Liver (tissue), 9 donors: ENCODE results near the gene SLC24A3. TPM values are rescaled to one million over a fixed set of nuclear protein-coding genes. Genes with fewer than 3 reads are reported as not detected.
A peak's percentile ranks its signal among the peaks of the same experiment; 100 is the strongest.

Experiments
- DNase-seq: peaks from one replicate; pipeline ENCODE4 v3.0.0-alpha.2; 2017; ENCODE audit warnings: low spot score
- H3K27ac ChIP-seq, 2 donors: one replicate each; pipeline ENCODE4 v1.7.0; 2013; ENCODE audit warnings: inconsistent platforms in 2 of 2, low read length in 2 of 2, control low read depth in 1 of 2, low read depth in 1 of 2, mild to moderate bottlenecking in 1 of 2
- H3K27me3 ChIP-seq, 4 donors: one replicate each; pipeline versions ENCODE4 v1.6.1 to v1.7.0; 2013; ENCODE audit warnings: low read length in 3 of 4, inconsistent platforms in 1 of 4, mild to moderate bottlenecking in 1 of 4, moderate library complexity in 1 of 4; ENCODE audit not compliant: control insufficient read depth in 4 of 4, insufficient read depth in 4 of 4
- H3K36me3 ChIP-seq, 4 donors: one replicate each; pipeline versions ENCODE4 v1.6.1 to v1.7.0; 2013; ENCODE audit warnings: low read length in 3 of 4, mild to moderate bottlenecking in 3 of 4, low read depth in 1 of 4, moderate library complexity in 1 of 4; ENCODE audit not compliant: control insufficient read depth in 4 of 4, insufficient read depth in 3 of 4
- H3K4me1 ChIP-seq, 4 donors: one replicate each; pipeline versions ENCODE4 v1.6.1 to v1.7.0; 2013; ENCODE audit warnings: low read length in 3 of 4, mild to moderate bottlenecking in 3 of 4, moderate library complexity in 1 of 4; ENCODE audit not compliant: control insufficient read depth in 4 of 4, insufficient read depth in 4 of 4
- H3K4me3 ChIP-seq, 3 donors: one replicate each; pipeline versions ENCODE4 v1.6.1 to v1.7.0; 2013; ENCODE audit warnings: low read length in 3 of 3, control low read depth in 1 of 3, low read depth in 1 of 3, mild to moderate bottlenecking in 1 of 3
- H3K9ac ChIP-seq, 2 donors: one replicate each; pipeline ENCODE4 v1.7.0; 2013; ENCODE audit warnings: low read length in 2 of 2, mild to moderate bottlenecking in 2 of 2, moderate library complexity in 2 of 2, control low read depth in 1 of 2, low read depth in 1 of 2
- H3K9me3 ChIP-seq, 4 donors: one replicate each; pipeline versions ENCODE4 v1.6.1 to v1.7.0; 2013; ENCODE audit warnings: low read length in 3 of 4; ENCODE audit not compliant: control insufficient read depth in 4 of 4
- ATF3 ChIP-seq: IDR thresholded peaks from 2 replicates; pipeline ENCODE4 v1.6.1; 2016; ENCODE audit warnings: antibody characterized with exemption
- CTCF ChIP-seq: fragments of 150-350 bp; IDR thresholded peaks from 2 replicates; pipeline ENCODE4 v1.5.1; 2017; ENCODE audit warnings: improper control_type of control experiment, low read depth, low read length; ENCODE audit not compliant: missing input control
- EGR1 ChIP-seq, 2 donors: IDR thresholded peaks; 2 replicates each; pipeline ENCODE4 v1.6.1; 2016 to 2018; ENCODE audit warnings: antibody characterized with exemption in 2 of 2, low read depth in 2 of 2
- FOXA1 ChIP-seq: IDR thresholded peaks from 2 replicates; pipeline ENCODE4 v1.6.1; 2016; ENCODE audit warnings: antibody characterized with exemption
- FOXA2 ChIP-seq: IDR thresholded peaks from 2 replicates; pipeline ENCODE4 v1.6.1; 2016; ENCODE audit warnings: antibody characterized with exemption
- GABPA ChIP-seq, 2 donors: IDR thresholded peaks in 1 of 2; conservative IDR thresholded peaks in 1 of 2; 2 replicates each; pipeline ENCODE4 v1.6.1; 2016; ENCODE audit warnings: antibody characterized with exemption in 2 of 2, mild to moderate bottlenecking in 1 of 2, moderate library complexity in 1 of 2
- HNF4A ChIP-seq, 2 donors: conservative IDR thresholded peaks; 2 replicates each; pipeline ENCODE4 v1.6.1; 2016; ENCODE audit warnings: antibody characterized with exemption in 2 of 2, mild to moderate bottlenecking in 2 of 2
- HNF4G ChIP-seq: IDR thresholded peaks from 2 replicates; pipeline ENCODE4 v1.6.1; 2016; ENCODE audit warnings: antibody characterized with exemption
- JUND ChIP-seq, 2 donors: IDR thresholded peaks; 2 replicates each; pipeline ENCODE4 v1.6.1; 2016; ENCODE audit warnings: antibody characterized with exemption in 2 of 2
- NR2F2 ChIP-seq: IDR thresholded peaks from 2 replicates; pipeline ENCODE4 v1.6.1; 2016; ENCODE audit warnings: antibody characterized with exemption
- RAD21 ChIP-seq, 2 donors: IDR thresholded peaks; 2 replicates each; pipeline ENCODE4 v1.6.1; 2016; ENCODE audit warnings: antibody characterized with exemption in 2 of 2, mild to moderate bottlenecking in 2 of 2
- RXRA ChIP-seq, 2 donors: IDR thresholded peaks; 2 replicates each; pipeline ENCODE4 v1.6.1; 2017 to 2018; ENCODE audit warnings: antibody characterized with exemption in 2 of 2, mild to moderate bottlenecking in 1 of 2
- TAF1 ChIP-seq: conservative IDR thresholded peaks from 2 replicates; pipeline ENCODE4 v1.6.1; 2016; ENCODE audit warnings: antibody characterized with exemption, mild to moderate bottlenecking
- YY1 ChIP-seq: IDR thresholded peaks from 2 replicates; pipeline ENCODE4 v1.6.1; 2016; ENCODE audit warnings: antibody characterized with exemption, mild to moderate bottlenecking
- WGBS: extraction: QIAGEN DNeasy Blood & Tissue Kit; methylation state at CpG from one replicate; pipeline ENCODE4 v1.1.7; 2013; 5-methylcytosine and 5-hydroxymethylcytosine counted together
- polyA plus RNA-seq, 2 donors: library from polyadenylated mRNA; stranded (reverse) in 1 of 2; unstranded in 1 of 2; fragments of 200-250 nt in 1 of 2; fragments of >200 nt in 1 of 2; fragmentation: Nextera tagmentation in 1 of 2; extraction: Ambion mirVana in 1 of 2; gene quantifications; one replicate each; pipeline versions ENCODE4 v1.2.1 to v1.2.3, GENCODE V29; 2013 to 2015
- total RNA-seq, 2 donors: library from RNA; depleted of rRNA; stranded (reverse); fragments of >200 nt; gene quantifications; one replicate each; pipeline ENCODE4 v1.2.3, GENCODE V29; 2014
- TF ChIP-seq, protein P1 (sequence below): IDR thresholded peaks from 2 replicates; pipeline ENCODE4 v1.6.1; 2016; ENCODE audit warnings: antibody characterized with exemption, mild to moderate bottlenecking
- TF ChIP-seq, protein P2 (sequence below): IDR thresholded peaks from 2 replicates; pipeline ENCODE4 v1.6.1; 2016; ENCODE audit warnings: antibody characterized with exemption
- TF ChIP-seq, protein P3 (sequence below): IDR thresholded peaks from 2 replicates; pipeline ENCODE4 v1.6.1; 2016; ENCODE audit warnings: antibody characterized with exemption
- donor health status: healthy.
- donor health status: healthy.
- donor health status: healthy.
- donor health status: healthy.
- donor health status: healthy.

SLC24A3 gene
- total and polyA plus RNA-seq, 4 donors = 0.28 to 1.8 (median 0.46) TPM

GRCh38 chr20:19427480-19427879, 215.0 kb downstream of the SLC24A3 start:
- H3K27ac ChIP-seq = no peak overlapping the region
- TF ChIP-seq, protein P1, sequence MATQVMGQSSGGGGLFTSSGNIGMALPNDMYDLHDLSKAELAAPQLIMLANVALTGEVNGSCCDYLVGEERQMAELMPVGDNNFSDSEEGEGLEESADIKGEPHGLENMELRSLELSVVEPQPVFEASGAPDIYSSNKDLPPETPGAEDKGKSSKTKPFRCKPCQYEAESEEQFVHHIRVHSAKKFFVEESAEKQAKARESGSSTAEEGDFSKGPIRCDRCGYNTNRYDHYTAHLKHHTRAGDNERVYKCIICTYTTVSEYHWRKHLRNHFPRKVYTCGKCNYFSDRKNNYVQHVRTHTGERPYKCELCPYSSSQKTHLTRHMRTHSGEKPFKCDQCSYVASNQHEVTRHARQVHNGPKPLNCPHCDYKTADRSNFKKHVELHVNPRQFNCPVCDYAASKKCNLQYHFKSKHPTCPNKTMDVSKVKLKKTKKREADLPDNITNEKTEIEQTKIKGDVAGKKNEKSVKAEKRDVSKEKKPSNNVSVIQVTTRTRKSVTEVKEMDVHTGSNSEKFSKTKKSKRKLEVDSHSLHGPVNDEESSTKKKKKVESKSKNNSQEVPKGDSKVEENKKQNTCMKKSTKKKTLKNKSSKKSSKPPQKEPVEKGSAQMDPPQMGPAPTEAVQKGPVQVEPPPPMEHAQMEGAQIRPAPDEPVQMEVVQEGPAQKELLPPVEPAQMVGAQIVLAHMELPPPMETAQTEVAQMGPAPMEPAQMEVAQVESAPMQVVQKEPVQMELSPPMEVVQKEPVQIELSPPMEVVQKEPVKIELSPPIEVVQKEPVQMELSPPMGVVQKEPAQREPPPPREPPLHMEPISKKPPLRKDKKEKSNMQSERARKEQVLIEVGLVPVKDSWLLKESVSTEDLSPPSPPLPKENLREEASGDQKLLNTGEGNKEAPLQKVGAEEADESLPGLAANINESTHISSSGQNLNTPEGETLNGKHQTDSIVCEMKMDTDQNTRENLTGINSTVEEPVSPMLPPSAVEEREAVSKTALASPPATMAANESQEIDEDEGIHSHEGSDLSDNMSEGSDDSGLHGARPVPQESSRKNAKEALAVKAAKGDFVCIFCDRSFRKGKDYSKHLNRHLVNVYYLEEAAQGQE = no peak
- TF ChIP-seq RXRA (IDR thresholded peaks at IDR 0.05) = peak in 1 of 2 donors; percentile 24
- H3K9me3 ChIP-seq = no peaks in the 10 kb centered on the region
- no peak overlapping the region for H3K9ac ChIP-seq
- no peaks in the 10 kb centered on the region for H3K4me1 ChIP-seq
- 51% methylated on average over 9 of the region's 9 CpGs for WGBS
- no peaks in the 10 kb centered on the region for H3K36me3 ChIP-seq
- H3K27me3 ChIP-seq = peaks cover 0 to 6% (median 0%) of the 10 kb centered on the region in 4 donors
- no peak overlapping the region for H3K4me3 ChIP-seq
- no peak for DNase-seq

DNA sequence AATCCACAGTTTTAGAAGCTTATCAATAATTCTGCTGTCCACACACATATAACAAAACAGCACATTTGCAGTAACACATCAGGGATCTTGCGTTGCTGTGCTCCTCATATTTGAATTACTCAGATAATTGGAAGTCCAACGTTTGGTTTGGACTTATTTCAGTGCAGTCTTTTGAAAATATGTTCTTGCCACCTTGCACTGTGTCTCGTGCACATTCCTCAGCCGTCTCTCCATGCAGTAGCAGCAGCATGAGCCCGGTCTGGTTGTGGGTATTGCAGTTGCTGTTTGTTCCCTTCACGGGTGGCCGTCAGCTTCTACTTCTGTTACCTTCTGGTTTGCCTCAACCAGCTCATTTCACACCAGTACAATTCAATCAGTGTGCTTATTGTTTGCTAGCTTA, 215.5 kb downstream of the SLC24A3 start:
- Histone ChIP-seq H3K27ac (no peak overlapping the region), H3K4me3 (no peak overlapping the region), H3K27me3 (peaks cover 0 to 6% (median 0%) of the 10 kb centered on the region in 4 donors), H3K9ac (no peak overlapping the region), H3K4me1 (no peaks in the 10 kb centered on the region), H3K9me3 (no peaks in the 10 kb centered on the region), H3K36me3 (no peaks in the 10 kb centered on the region)
- no peak for DNase-seq
- 56% methylated on average over 7 of the region's 7 CpGs for WGBS
- TF ChIP-seq EGR1 (IDR thresholded peaks at IDR 0.05; ENCODE audit: low read depth in 2 of 2) (no peak), JUND (IDR thresholded peaks at IDR 0.05) (no peak), TAF1 (no peak), CTCF (no peak), HNF4A (conservative IDR thresholded peaks at IDR 0.05) (no peak), ATF3 (no peak), FOXA1 (no peak), GABPA (IDR thresholded peaks at IDR 0.05 in 1 of 2, conservative IDR thresholded peaks at IDR 0.05 in 1 of 2) (no peak), HNF4G (no peak), FOXA2 (no peak), YY1 (no peak), NR2F2 (no peak), RAD21 (IDR thresholded peaks at IDR 0.05) (no peak)
- TF ChIP-seq, protein P2, sequence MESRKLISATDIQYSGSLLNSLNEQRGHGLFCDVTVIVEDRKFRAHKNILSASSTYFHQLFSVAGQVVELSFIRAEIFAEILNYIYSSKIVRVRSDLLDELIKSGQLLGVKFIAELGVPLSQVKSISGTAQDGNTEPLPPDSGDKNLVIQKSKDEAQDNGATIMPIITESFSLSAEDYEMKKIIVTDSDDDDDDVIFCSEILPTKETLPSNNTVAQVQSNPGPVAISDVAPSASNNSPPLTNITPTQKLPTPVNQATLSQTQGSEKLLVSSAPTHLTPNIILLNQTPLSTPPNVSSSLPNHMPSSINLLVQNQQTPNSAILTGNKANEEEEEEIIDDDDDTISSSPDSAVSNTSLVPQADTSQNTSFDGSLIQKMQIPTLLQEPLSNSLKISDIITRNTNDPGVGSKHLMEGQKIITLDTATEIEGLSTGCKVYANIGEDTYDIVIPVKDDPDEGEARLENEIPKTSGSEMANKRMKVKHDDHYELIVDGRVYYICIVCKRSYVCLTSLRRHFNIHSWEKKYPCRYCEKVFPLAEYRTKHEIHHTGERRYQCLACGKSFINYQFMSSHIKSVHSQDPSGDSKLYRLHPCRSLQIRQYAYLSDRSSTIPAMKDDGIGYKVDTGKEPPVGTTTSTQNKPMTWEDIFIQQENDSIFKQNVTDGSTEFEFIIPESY = no peak
- TF ChIP-seq, protein P1 = no peak
- TF ChIP-seq, protein P3, sequence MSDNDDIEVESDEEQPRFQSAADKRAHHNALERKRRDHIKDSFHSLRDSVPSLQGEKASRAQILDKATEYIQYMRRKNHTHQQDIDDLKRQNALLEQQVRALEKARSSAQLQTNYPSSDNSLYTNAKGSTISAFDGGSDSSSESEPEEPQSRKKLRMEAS = no peak
